CD14-positive monocyte (primary cell): Measurements from ENCODE around the gene USP54. TPM values are rescaled to one million over a fixed set of nuclear protein-coding genes. Genes with fewer than 3 reads are reported as not detected.

ENCODE experiments used
- DNase-seq, 3 donors: peaks; one replicate each; pipeline ENCODE4 v3.0.0-alpha.2; 2011 to 2022
- H2AFZ ChIP-seq: 2 replicates; pipeline ENCODE4 v1.6.0; 2012; ENCODE audit warnings: mild to moderate bottlenecking, low read depth, low read length, inconsistent platforms; ENCODE audit not compliant: insufficient read depth, poor library complexity, severe bottlenecking
- H3K27ac ChIP-seq, 2 donors: 1 replicate in 1 of 2; 2 replicates in 1 of 2; pipeline ENCODE4 v1.5.1; 2012 to 2013; ENCODE audit warnings: low read length in 2 of 2, control low read depth in 1 of 2, inconsistent platforms in 1 of 2, low read depth in 1 of 2, mild to moderate bottlenecking in 1 of 2
- H3K27me3 ChIP-seq, 2 donors: one replicate each; pipeline versions ENCODE4 v1.6.0 to v1.6.1; 2011 to 2013; ENCODE audit warnings: low read length in 2 of 2; ENCODE audit not compliant: control insufficient read depth in 2 of 2, insufficient read depth in 2 of 2
- H3K36me3 ChIP-seq, 2 donors: replicated peaks in 1 of 2; 1 replicate in 1 of 2; 2 replicates in 1 of 2; pipeline versions ENCODE4 v1.5.1 to v1.6.1; 2012 to 2013; ENCODE audit warnings: low read length in 2 of 2, control low read depth in 1 of 2, inconsistent platforms in 1 of 2, mild to moderate bottlenecking in 1 of 2; ENCODE audit not compliant: insufficient read depth in 2 of 2, control insufficient read depth in 1 of 2
- H3K4me1 ChIP-seq, 2 donors: 1 replicate in 1 of 2; 2 replicates in 1 of 2; pipeline versions ENCODE4 v1.5.1 to v1.6.1; 2012 to 2013; ENCODE audit warnings: low read length in 2 of 2, control low read depth in 1 of 2, inconsistent platforms in 1 of 2, mild to moderate bottlenecking in 1 of 2, moderate library complexity in 1 of 2; ENCODE audit not compliant: insufficient read depth in 2 of 2, control insufficient read depth in 1 of 2
- H3K4me2 ChIP-seq: replicated peaks from 2 replicates; pipeline ENCODE3; 2012; ENCODE audit warnings: low read length, moderate library complexity, mild to moderate bottlenecking; ENCODE audit not compliant: poor library complexity, severe bottlenecking; ENCODE audit errors: extremely low read depth
- H3K4me3 ChIP-seq, 3 experiments: fragments of 200-600 bp in 1 of 3; sonication (generic) in 1 of 3; replicated peaks in 1 of 3; 1 replicate in 2 of 3; 2 replicates in 1 of 3; pipeline ENCODE4 v1.5.1; 2011 to 2013; ENCODE audit warnings: low read length in 3 of 3, mild to moderate bottlenecking in 3 of 3, control low read depth in 2 of 3, low read depth in 2 of 3, inconsistent platforms in 1 of 3, moderate library complexity in 1 of 3
- H3K79me2 ChIP-seq: 2 replicates; pipeline ENCODE4 v1.6.0; 2012; ENCODE audit warnings: mild to moderate bottlenecking, control low read depth, inconsistent platforms, low read length, moderate library complexity; ENCODE audit not compliant: insufficient read depth
- H3K9ac ChIP-seq: 2 replicates; pipeline ENCODE4 v1.6.0; 2017; ENCODE audit warnings: low read length, mild to moderate bottlenecking; ENCODE audit not compliant: insufficient read depth, poor library complexity, severe bottlenecking
- H3K9me3 ChIP-seq, 2 donors: replicated peaks in 1 of 2; 1 replicate in 1 of 2; 2 replicates in 1 of 2; pipeline versions ENCODE4 v1.5.1 to v1.6.1; 2012 to 2013; ENCODE audit warnings: low read length in 2 of 2, control low read depth in 1 of 2; ENCODE audit not compliant: control insufficient read depth in 1 of 2, insufficient read depth in 1 of 2
- H4K20me1 ChIP-seq: 2 replicates; pipeline ENCODE4 v1.6.0; 2012; ENCODE audit warnings: mild to moderate bottlenecking, low read length, control low read depth, moderate library complexity; ENCODE audit not compliant: insufficient read depth
- H3K27ac Mint-ChIP-seq, 7 donors: one replicate each; pipeline ENCODE4 v1.8.0; 2020; ENCODE audit warnings: mild to moderate bottlenecking in 7 of 7, mixed read lengths in 7 of 7, moderate library complexity in 6 of 7, inconsistent platforms in 2 of 7
- H3K27me3 Mint-ChIP-seq, 3 donors: one replicate each; pipeline ENCODE4 v1.8.0; 2021 to 2022; ENCODE audit warnings: low read depth in 3 of 3, mild to moderate bottlenecking in 3 of 3, mixed read lengths in 3 of 3, moderate library complexity in 3 of 3, inconsistent platforms in 1 of 3
- H3K36me3 Mint-ChIP-seq, 2 donors: one replicate each; pipeline ENCODE4 v1.8.0; 2020; ENCODE audit warnings: mixed read lengths in 2 of 2, inconsistent platforms in 1 of 2, mild to moderate bottlenecking in 1 of 2
- H3K4me1 Mint-ChIP-seq: one replicate; pipeline ENCODE4 v1.8.0; 2020; ENCODE audit warnings: mild to moderate bottlenecking, mixed read lengths
- H3K4me3 Mint-ChIP-seq, 2 donors: one replicate each; pipeline ENCODE4 v1.8.0; 2020; ENCODE audit warnings: mild to moderate bottlenecking in 2 of 2, mixed read lengths in 2 of 2, moderate library complexity in 1 of 2
- H3K9me3 Mint-ChIP-seq, 7 donors: one replicate each; pipeline ENCODE4 v1.8.0; 2020 to 2022; ENCODE audit warnings: mixed read lengths in 7 of 7, mild to moderate bottlenecking in 6 of 7, moderate library complexity in 6 of 7, inconsistent platforms in 2 of 7
- CTCF ChIP-seq: fragments of 200-600 bp; IDR thresholded peaks from one replicate; pipeline ENCODE4 v1.8.0; 2022; ENCODE audit warnings: antibody characterized with exemption, mild to moderate bottlenecking
- WGBS: methylation state at CpG from one replicate; pipeline ENCODE4 v1.1.5; 2013; ENCODE audit warnings: missing lambda C conversion rate; ENCODE audit not compliant: insufficient coverage; 5-methylcytosine and 5-hydroxymethylcytosine counted together
- intact Hi-C, 2 donors: fragments of 100-400 bp; cut with micrococcal nuclease; formaldehyde crosslinking; loops; one replicate each; pipeline versions ENCODE4 v1.15.0 to v1.15.1; 2023
- polyA plus RNA-seq, 3 donors: library from polyadenylated mRNA; depleted of rRNA in 1 of 3; unstranded in 2 of 3; stranded (reverse) in 1 of 3; fragments of 300-500 nt in 2 of 3; fragments of >200 nt in 1 of 3; fragmentation: Illumina TruSeq in 2 of 3; gene quantifications; 1 replicate in 2 of 3; 2 replicates in 1 of 3; pipeline ENCODE4 v1.2.3, GENCODE V29; 2012 to 2021

Gene USP54
- polyA plus RNA-seq, 3 donors = 0.28 to 2.4 (median 0.55) TPM

GRCh38 chr10:73551515-73551914 is 39.6 kb downstream of the USP54 start:
- H3K27ac ChIP-seq = no peak overlapping the region
- no peak overlapping the region for H3K4me2 ChIP-seq
- H3K79me2 ChIP-seq = no peaks in the 10 kb centered on the region
- no CpG with 5 or more reads among the region's 1 CpG for WGBS
- H3K9me3 ChIP-seq = no peaks in the 10 kb centered on the region
- H2AFZ ChIP-seq = no peak overlapping the region
- H3K9me3 Mint-ChIP-seq = peaks cover 0 to 3% (median 0%) of the 10 kb centered on the region in 7 donors
- intact Hi-C loops = no loop called here
- H4K20me1 ChIP-seq = no peaks in the 10 kb centered on the region
- H3K4me1 Mint-ChIP-seq = peaks cover 7% of the 10 kb centered on the region
- H3K27me3 ChIP-seq = no peaks in the 10 kb centered on the region
- no peak overlapping the region for H3K4me3 Mint-ChIP-seq
- DNase-seq = no peak
- H3K36me3 Mint-ChIP-seq = no peaks in the 10 kb centered on the region
- TF ChIP-seq CTCF = no peak
- H3K4me1 ChIP-seq = no peaks in the 10 kb centered on the region
- H3K4me3 ChIP-seq = no peak overlapping the region
- H3K9ac ChIP-seq = no peak overlapping the region
- no peak overlapping the region for H3K27ac Mint-ChIP-seq
- H3K27me3 Mint-ChIP-seq = no peaks in the 10 kb centered on the region
- no peaks in the 10 kb centered on the region for H3K36me3 ChIP-seq

GRCh38 chr10:73545357-73545756 is 45.8 kb downstream of the USP54 start:
- Histone ChIP-seq H3K4me1 (no peaks in the 10 kb centered on the region), H2AFZ (no peak overlapping the region), H3K27ac (no peak overlapping the region), H4K20me1 (no peaks in the 10 kb centered on the region), H3K9ac (no peak overlapping the region), H3K79me2 (no peaks in the 10 kb centered on the region), H3K4me2 (no peak overlapping the region), H3K27me3 (no peaks in the 10 kb centered on the region), H3K36me3 (no peaks in the 10 kb centered on the region), H3K4me3 (no peak overlapping the region), H3K9me3 (no peaks in the 10 kb centered on the region)
- no CpG with 5 or more reads among the region's 2 CpGs for WGBS
- DNase-seq = no peak
- TF ChIP-seq CTCF = no peak
- Mint-ChIP-seq H3K27ac (peak overlapping the region in 1 of 7 donors; percentile 26), H3K4me1 (peaks cover 7% of the 10 kb centered on the region), H3K9me3 (peaks cover 0 to 3% (median 0%) of the 10 kb centered on the region in 7 donors), H3K27me3 (peaks cover 0 to 1% (median 0%) of the 10 kb centered on the region in 3 donors), H3K4me3 (no peak overlapping the region), H3K36me3 (no peaks in the 10 kb centered on the region)
- intact Hi-C loops = no loop called here
